ENCODE data around the gene GAB3.
A peak's percentile ranks its signal among the peaks of the same experiment; 100 is the strongest.

The GAB3 gene

GRCh38 chrX:154750301-154751202 lies at the start of gene GAB3:
GAB3 (minus strand) TSS chrX:154751077; CDS start chrX:154751025, 52 bp downstream.
- peak; percentile 19 for DNase-seq

GRCh38 chrX:154799556-154800348 lies 48.9 kb upstream of the GAB3 start:
- DNase-seq: no peak

- DNase-seq: no peak
Observed at GRCh38 chrX:154797006-154797405, 46.1 kb upstream of the GAB3 start.

GRCh38 chrX:154795016-154795415 lies 44.1 kb upstream of the GAB3 start:
- DNase-seq: no peak

GRCh38 chrX:154793084-154793795 lies 42.4 kb upstream of the GAB3 start:
- no peak for DNase-seq

- no peak for DNase-seq
Observed at GRCh38 chrX:154791939-154792338, 41.1 kb upstream of the GAB3 start.

- DNase-seq: no peak
Observed at GRCh38 chrX:154791467-154791866, 40.6 kb upstream of the GAB3 start.

GRCh38 chrX:154785716-154786115 lies 34.8 kb upstream of the GAB3 start:
- DNase-seq: no peak

- DNase-seq: no peak
Observed at GRCh38 chrX:154784149-154784995, 33.5 kb upstream of the GAB3 start.

- no peak for DNase-seq
Observed at GRCh38 chrX:154780968-154781367, 30.1 kb upstream of the GAB3 start.

GRCh38 chrX:154779261-154779660 lies 28.4 kb upstream of the GAB3 start:
- DNase-seq: no peak

- DNase-seq: no peak
Observed at GRCh38 chrX:154776753-154777152, 25.9 kb upstream of the GAB3 start.

- DNase-seq: peak; percentile 49
Observed at GRCh38 chrX:154775419-154776349, 24.8 kb upstream of the GAB3 start.

GRCh38 chrX:154774622-154775021 lies 23.7 kb upstream of the GAB3 start:
- no peak for DNase-seq

- peak; percentile 93 for DNase-seq
Observed at GRCh38 chrX:154762537-154763296, 11.8 kb upstream of the GAB3 start, which contains the start of gene DKC1. DKC1 (plus strand) TSS chrX:154762864; CDS start chrX:154762966, 102 bp downstream.

GRCh38 chrX:154761977-154762536 lies 11.2 kb upstream of the GAB3 start:
- DNase-seq: no peak

- DNase-seq: no peak
Observed at GRCh38 chrX:154758696-154759095, 7.8 kb upstream of the GAB3 start.

GRCh38 chrX:154751669-154752271 lies 893 bp upstream of the GAB3 start:
- DNase-seq: no peak

- no peak for DNase-seq
Observed at GRCh38 chrX:154751203-154751668, 359 bp upstream of the GAB3 start.

Data from stimulated activated CD4-positive, alpha-beta T cell treated with anti-CD3 and anti-CD28 coated beads, Interleukin-4, amount 100 ng/mL, for 24 hours (primary cell).